Measurements from ENCODE around the gene NKX2-8. TPM values are rescaled to one million over a fixed set of nuclear protein-coding genes. Genes with fewer than 3 reads are reported as not detected.

Gene NKX2-8
- total and polyA plus RNA-seq, 2 experiments from 2014 or later, result not detected

GRCh38 chr14:36556811-36557433 is 25.5 kb downstream of the NKX2-8 start:
- no peak overlapping the region for H2AFZ ChIP-seq
- H3K4me3 ChIP-seq, result no peak overlapping the region
- no peaks in the 10 kb centered on the region for H3K79me2 ChIP-seq
- TF ChIP-seq EZH2phosphoT487 (IDR thresholded peaks at IDR 0.05; ENCODE audit: low read depth, severe bottlenecking, unreplicated experiment), result no peak
- peak; percentile 76 for TF ChIP-seq CTCF (IDR thresholded peaks at IDR 0.05; ENCODE audit: poor library complexity)
- no peak overlapping the region for H3K27ac ChIP-seq
- H3K36me3 ChIP-seq (replicated peaks; ENCODE audit: insufficient read depth, low read depth), result no peaks in the 10 kb centered on the region
- DNase-seq (ENCODE audit: low spot score), result peak; percentile 37
- no peaks in the 10 kb centered on the region for H3K4me1 ChIP-seq (ENCODE audit: insufficient read depth)
- 69% methylated on average over 9 of the region's 9 CpGs for whole genome bisulfite sequencing (ENCODE audit: low lambda C conversion rate, missing lambda C conversion rate)
- peaks cover 26% of the 10 kb centered on the region for H3K27me3 ChIP-seq
- H4K20me1 ChIP-seq (ENCODE audit: insufficient read depth, poor library complexity, severe bottlenecking), result no peaks in the 10 kb centered on the region
- H3K4me2 ChIP-seq, result no peak overlapping the region
- no peaks in the 10 kb centered on the region for H3K9me3 ChIP-seq (ENCODE audit: low read depth)
- no peaks in the 10 kb centered on the region for H3K9me2 ChIP-seq (replicated peaks; ENCODE audit: insufficient read depth)

- Histone ChIP-seq H2AFZ (no peak overlapping the region), H3K4me1 (ENCODE audit: insufficient read depth) (no peaks in the 10 kb centered on the region), H3K27me3 (peaks cover 19% of the 10 kb centered on the region), H3K4me3 (no peak overlapping the region), H3K9me3 (ENCODE audit: low read depth) (no peaks in the 10 kb centered on the region), H4K20me1 (ENCODE audit: insufficient read depth, poor library complexity, severe bottlenecking) (no peaks in the 10 kb centered on the region), H3K4me2 (no peak overlapping the region), H3K79me2 (no peaks in the 10 kb centered on the region), H3K36me3 (replicated peaks; ENCODE audit: insufficient read depth, low read depth) (no peaks in the 10 kb centered on the region), H3K27ac (no peak overlapping the region), H3K9me2 (replicated peaks; ENCODE audit: insufficient read depth) (no peaks in the 10 kb centered on the region)
- TF ChIP-seq EZH2phosphoT487 (IDR thresholded peaks at IDR 0.05; ENCODE audit: low read depth, severe bottlenecking, unreplicated experiment), result no peak
- TF ChIP-seq CTCF (IDR thresholded peaks at IDR 0.05; ENCODE audit: poor library complexity), result no peak
- TF ChIP-seq EZH2 (IDR thresholded peaks at IDR 0.05; ENCODE audit: borderline replicate concordance), result no peak
- DNase-seq (ENCODE audit: low spot score), result no peak
- 85% methylated on average over 6 of the region's 6 CpGs for WGBS (ENCODE audit: low lambda C conversion rate, missing lambda C conversion rate)
Observed at GRCh38 chr14:36555998-36556743, 26.2 kb downstream of the NKX2-8 start.

- Histone ChIP-seq H2AFZ (no peak overlapping the region), H3K4me3 (no peak overlapping the region), H3K79me2 (no peaks in the 10 kb centered on the region), H3K27ac (no peak overlapping the region), H3K4me1 (ENCODE audit: insufficient read depth) (no peaks in the 10 kb centered on the region), H3K9me2 (replicated peaks; ENCODE audit: insufficient read depth) (no peaks in the 10 kb centered on the region), H3K27me3 (peaks cover 16% of the 10 kb centered on the region), H4K20me1 (ENCODE audit: insufficient read depth, poor library complexity, severe bottlenecking) (no peaks in the 10 kb centered on the region), H3K9me3 (ENCODE audit: low read depth) (no peaks in the 10 kb centered on the region), H3K36me3 (replicated peaks; ENCODE audit: insufficient read depth, low read depth) (no peaks in the 10 kb centered on the region), H3K4me2 (no peak overlapping the region)
- DNase-seq (ENCODE audit: low spot score), result peak; percentile 72
- WGBS (ENCODE audit: low lambda C conversion rate, missing lambda C conversion rate), result 38% methylated on average over 4 of the region's 4 CpGs
- TF ChIP-seq CTCF (IDR thresholded peaks at IDR 0.05; ENCODE audit: poor library complexity) (peak; percentile 67), EZH2 (IDR thresholded peaks at IDR 0.05; ENCODE audit: borderline replicate concordance) (no peak)
Observed at GRCh38 chr14:36553656-36554260, 28.7 kb downstream of the NKX2-8 start.
